T-helper 1 cell treated with Interleukin-12 subunit alpha and Interleukin-12 subunit beta and Interleukin-4 antibody, amounts not matched to agents 30 μg/mL and 1 μg/mL, for 36 hours (primary cell): ENCODE measurements around the gene DAP3.
"Not testable (repeated sequence)": the region's sequence is repeated elsewhere in the genome, so short reads cannot be mapped to it uniquely, and the experiment has no call there.

ENCODE experiments used
- H3K27ac Mint-ChIP-seq: one replicate; pipeline ENCODE4 v1.8.0; 2021; ENCODE audit warnings: mild to moderate bottlenecking, mixed read lengths
- H3K27me3 Mint-ChIP-seq: one replicate; pipeline ENCODE4 v1.8.0; 2021; ENCODE audit warnings: low read depth, mixed read lengths
- H3K36me3 Mint-ChIP-seq: one replicate; pipeline ENCODE4 v1.8.0; 2021; ENCODE audit warnings: low read depth, mixed read lengths
- H3K4me1 Mint-ChIP-seq: one replicate; pipeline ENCODE4 v1.8.0; 2021; ENCODE audit warnings: low read depth, mixed read lengths
- H3K4me3 Mint-ChIP-seq: one replicate; pipeline ENCODE4 v1.8.0; 2021; ENCODE audit warnings: mild to moderate bottlenecking, moderate library complexity, mixed read lengths
- H3K9me3 Mint-ChIP-seq: one replicate; pipeline ENCODE4 v1.8.0; 2021; ENCODE audit warnings: mixed read lengths

The DAP3 gene

GRCh38 chr1:155697046-155697445 lies 8.2 kb downstream of the DAP3 start:
- Mint-ChIP-seq H3K27ac (no peak overlapping the region), H3K9me3 (no peaks in the 10 kb centered on the region), H3K36me3 (peaks cover 21% of the 10 kb centered on the region), H3K4me1 (peaks cover 23% of the 10 kb centered on the region), H3K4me3 (no peak overlapping the region), H3K27me3 (no peaks in the 10 kb centered on the region)

GRCh38 chr1:155697616-155698015 lies 8.7 kb downstream of the DAP3 start:
- not testable (repeated sequence) for H3K27ac Mint-ChIP-seq, H3K4me3 Mint-ChIP-seq, H3K9me3 Mint-ChIP-seq, H3K27me3 Mint-ChIP-seq
- peaks cover 17% of the 10 kb centered on the region for H3K36me3 Mint-ChIP-seq
- H3K4me1 Mint-ChIP-seq = peaks cover 24% of the 10 kb centered on the region

DNA sequence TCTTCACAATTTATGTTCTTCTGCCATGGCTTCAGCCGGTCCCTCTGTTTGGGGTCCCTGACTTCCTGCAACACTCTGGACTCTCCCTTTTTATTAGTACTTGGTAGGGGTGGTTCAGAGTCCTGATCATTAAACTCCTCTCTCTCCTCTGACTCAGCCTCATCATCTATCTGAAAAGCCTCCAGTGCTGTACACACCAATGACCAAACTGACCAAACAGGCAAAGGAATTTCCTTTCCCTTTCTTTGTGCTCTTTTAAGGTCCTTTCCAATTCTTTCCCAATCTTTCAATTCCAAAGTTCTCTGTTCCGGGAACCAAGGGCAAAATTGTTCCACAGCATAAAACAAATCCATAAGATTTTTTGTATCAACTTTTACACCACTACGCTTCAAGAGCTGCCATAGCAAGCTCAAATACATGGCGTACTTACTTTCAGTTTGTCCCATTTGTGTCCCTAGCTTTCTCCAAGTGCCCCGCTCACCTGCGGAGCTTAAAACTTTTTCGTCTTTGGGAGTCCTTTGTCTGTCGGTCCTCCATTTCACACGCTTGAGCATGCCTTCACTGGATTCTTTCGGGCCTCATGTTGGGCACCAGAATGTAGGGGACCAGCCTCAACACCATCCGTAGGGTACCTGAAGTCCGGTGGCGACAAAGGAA lies 9.6 kb downstream of the DAP3 start:
- Mint-ChIP-seq H3K27me3 (no peaks in the 10 kb centered on the region), H3K4me3 (no peak overlapping the region), H3K4me1 (peaks cover 22% of the 10 kb centered on the region), H3K27ac (no peak overlapping the region), H3K36me3 (peaks cover 11% of the 10 kb centered on the region), H3K9me3 (no peaks in the 10 kb centered on the region)

GRCh38 chr1:155699062-155699461 lies 10.2 kb downstream of the DAP3 start:
- not testable (repeated sequence) for H3K9me3 Mint-ChIP-seq, H3K4me3 Mint-ChIP-seq, H3K27ac Mint-ChIP-seq, H3K27me3 Mint-ChIP-seq
- peaks cover 11% of the 10 kb centered on the region for H3K36me3 Mint-ChIP-seq
- H3K4me1 Mint-ChIP-seq = peaks cover 26% of the 10 kb centered on the region

GRCh38 chr1:155701675-155702074 lies 12.8 kb downstream of the DAP3 start:
- H3K9me3 Mint-ChIP-seq, H3K27ac Mint-ChIP-seq, H3K36me3 Mint-ChIP-seq, H3K27me3 Mint-ChIP-seq, H3K4me3 Mint-ChIP-seq: not testable (repeated sequence)
- peaks cover 20% of the 10 kb centered on the region for H3K4me1 Mint-ChIP-seq

- no peaks in the 10 kb centered on the region for H3K9me3 Mint-ChIP-seq
- peaks cover 7% of the 10 kb centered on the region for H3K36me3 Mint-ChIP-seq
- no peak overlapping the region for H3K27ac Mint-ChIP-seq
- H3K27me3 Mint-ChIP-seq = no peaks in the 10 kb centered on the region
- peaks cover 20% of the 10 kb centered on the region for H3K4me1 Mint-ChIP-seq
- no peak overlapping the region for H3K4me3 Mint-ChIP-seq
Measured at GRCh38 chr1:155703216-155703615, 14.3 kb downstream of the DAP3 start.

DNA sequence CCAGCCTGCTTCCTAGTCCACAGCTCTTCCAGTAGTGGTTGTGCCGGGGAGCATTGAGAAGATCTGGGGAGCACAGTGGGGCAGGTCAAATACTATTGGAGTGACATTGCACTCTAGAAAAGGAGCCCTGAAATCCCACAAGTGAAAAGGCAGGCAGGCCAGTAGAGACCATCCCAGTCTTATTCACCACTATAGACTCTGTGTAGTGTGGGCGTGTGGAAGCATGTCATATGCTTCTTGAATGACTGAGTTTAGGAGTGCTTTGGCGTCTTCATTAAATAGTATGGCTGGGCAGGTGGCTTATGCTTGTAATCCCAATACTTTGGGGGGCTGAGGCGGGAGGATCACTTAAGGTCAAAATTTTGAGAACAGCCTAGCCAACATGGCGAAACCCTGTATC lies 15.5 kb downstream of the DAP3 start:
- peaks cover 17% of the 10 kb centered on the region for H3K4me1 Mint-ChIP-seq
- H3K27me3 Mint-ChIP-seq, H3K4me3 Mint-ChIP-seq, H3K27ac Mint-ChIP-seq, H3K9me3 Mint-ChIP-seq, H3K36me3 Mint-ChIP-seq: not testable (repeated sequence)

GRCh38 chr1:155706139-155706538 lies 17.2 kb downstream of the DAP3 start:
- H3K36me3 Mint-ChIP-seq = peaks cover 8% of the 10 kb centered on the region
- peaks cover 15% of the 10 kb centered on the region for H3K4me1 Mint-ChIP-seq
- no peaks in the 10 kb centered on the region for H3K9me3 Mint-ChIP-seq
- H3K27me3 Mint-ChIP-seq = no peaks in the 10 kb centered on the region
- no peak overlapping the region for H3K4me3 Mint-ChIP-seq
- H3K27ac Mint-ChIP-seq = no peak overlapping the region

DNA sequence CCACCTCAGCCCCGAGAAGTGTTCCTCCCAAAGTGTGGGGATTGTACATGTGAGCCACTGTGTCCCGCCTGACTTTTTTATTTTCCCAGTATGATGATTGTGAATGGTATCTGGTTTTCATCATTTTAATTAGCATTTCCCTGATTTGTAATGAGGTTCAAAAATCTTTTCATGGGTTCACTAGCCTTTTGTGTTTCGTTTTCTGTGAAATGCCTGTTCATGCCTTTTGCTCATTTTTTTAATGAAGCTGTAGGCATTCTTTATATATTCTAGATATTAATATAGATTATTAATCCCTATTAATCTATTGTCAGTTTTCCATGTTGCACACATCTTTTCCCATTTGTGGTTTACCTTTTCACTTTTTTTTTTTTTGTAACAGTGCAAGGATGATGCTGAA lies 20.5 kb downstream of the DAP3 start:
- no peak overlapping the region for H3K4me3 Mint-ChIP-seq
- no peaks in the 10 kb centered on the region for H3K9me3 Mint-ChIP-seq
- no peak overlapping the region for H3K27ac Mint-ChIP-seq
- peaks cover 15% of the 10 kb centered on the region for H3K36me3 Mint-ChIP-seq
- H3K27me3 Mint-ChIP-seq = no peaks in the 10 kb centered on the region
- peaks cover 8% of the 10 kb centered on the region for H3K4me1 Mint-ChIP-seq

GRCh38 chr1:155711457-155711856 lies 22.6 kb downstream of the DAP3 start:
- Mint-ChIP-seq H3K4me1 (peaks cover 12% of the 10 kb centered on the region), H3K36me3 (peaks cover 19% of the 10 kb centered on the region)
- H3K9me3 Mint-ChIP-seq, H3K27ac Mint-ChIP-seq, H3K27me3 Mint-ChIP-seq, H3K4me3 Mint-ChIP-seq: not testable (repeated sequence)

GRCh38 chr1:155712636-155713035 lies 23.7 kb downstream of the DAP3 start:
- not testable (repeated sequence) for H3K9me3 Mint-ChIP-seq, H3K27ac Mint-ChIP-seq, H3K27me3 Mint-ChIP-seq, H3K4me3 Mint-ChIP-seq
- peaks cover 16% of the 10 kb centered on the region for H3K4me1 Mint-ChIP-seq
- peaks cover 19% of the 10 kb centered on the region for H3K36me3 Mint-ChIP-seq

- Mint-ChIP-seq H3K27ac (no peak overlapping the region), H3K4me1 (peaks cover 13% of the 10 kb centered on the region), H3K27me3 (no peaks in the 10 kb centered on the region), H3K9me3 (no peaks in the 10 kb centered on the region), H3K36me3 (peaks cover 18% of the 10 kb centered on the region), H3K4me3 (no peak overlapping the region)
Measured at GRCh38 chr1:155713075-155713474, 24.2 kb downstream of the DAP3 start.

- H3K9me3 Mint-ChIP-seq, H3K27me3 Mint-ChIP-seq, H3K4me3 Mint-ChIP-seq, H3K27ac Mint-ChIP-seq: not testable (repeated sequence)
- H3K36me3 Mint-ChIP-seq = peaks cover 14% of the 10 kb centered on the region
- H3K4me1 Mint-ChIP-seq = peaks cover 13% of the 10 kb centered on the region
Measured at GRCh38 chr1:155715056-155715455, 26.2 kb downstream of the DAP3 start.

GRCh38 chr1:155715777-155716176 lies 26.9 kb downstream of the DAP3 start:
- no peaks in the 10 kb centered on the region for H3K27me3 Mint-ChIP-seq
- H3K36me3 Mint-ChIP-seq = peaks cover 14% of the 10 kb centered on the region
- H3K9me3 Mint-ChIP-seq = no peaks in the 10 kb centered on the region
- no peak overlapping the region for H3K4me3 Mint-ChIP-seq
- peaks cover 13% of the 10 kb centered on the region for H3K4me1 Mint-ChIP-seq
- H3K27ac Mint-ChIP-seq = peak overlapping the region; percentile 50

- Mint-ChIP-seq H3K27me3 (no peaks in the 10 kb centered on the region), H3K4me3 (no peak overlapping the region), H3K27ac (peak overlapping the region; percentile 59), H3K36me3 (peaks cover 18% of the 10 kb centered on the region), H3K9me3 (no peaks in the 10 kb centered on the region), H3K4me1 (peaks cover 13% of the 10 kb centered on the region)
Measured at GRCh38 chr1:155717041-155717440, 28.1 kb downstream of the DAP3 start.

- H3K27me3 Mint-ChIP-seq, H3K27ac Mint-ChIP-seq, H3K9me3 Mint-ChIP-seq, H3K4me3 Mint-ChIP-seq: not testable (repeated sequence)
- H3K36me3 Mint-ChIP-seq = peaks cover 17% of the 10 kb centered on the region
- peaks cover 12% of the 10 kb centered on the region for H3K4me1 Mint-ChIP-seq
Measured at GRCh38 chr1:155718524-155719115, 29.7 kb downstream of the DAP3 start.
